GM13976 (cell line): ENCODE results near the gene HIRA.

Experiments
- DNase-seq: peaks from one replicate; pipeline ENCODE4 v3.0.0; 2012; ENCODE audit warnings: low spot score
- in situ Hi-C: fragments of 300-500 bp; cut with MboI; formaldehyde crosslinking; loops from one replicate; pipeline ENCODE4 v1.12.0; 2022; ENCODE audit warnings: low sequenced_read_pairs, mixed read lengths, inconsistent platforms; ENCODE audit not compliant: unreplicated experiment
- TF ChIP-seq, protein P1 (sequence below): IDR thresholded peaks from 2 replicates; pipeline ENCODE4 v1.5.1; 2012; ENCODE audit warnings: borderline replicate concordance, mild to moderate bottlenecking; ENCODE audit not compliant: insufficient read depth; ENCODE audit errors: extremely low read depth, missing control alignments, control extremely low read depth

The HIRA gene

GRCh38 chr22:19289475-19290161 lies 141.9 kb downstream of the HIRA start:
- TF ChIP-seq, protein P1, sequence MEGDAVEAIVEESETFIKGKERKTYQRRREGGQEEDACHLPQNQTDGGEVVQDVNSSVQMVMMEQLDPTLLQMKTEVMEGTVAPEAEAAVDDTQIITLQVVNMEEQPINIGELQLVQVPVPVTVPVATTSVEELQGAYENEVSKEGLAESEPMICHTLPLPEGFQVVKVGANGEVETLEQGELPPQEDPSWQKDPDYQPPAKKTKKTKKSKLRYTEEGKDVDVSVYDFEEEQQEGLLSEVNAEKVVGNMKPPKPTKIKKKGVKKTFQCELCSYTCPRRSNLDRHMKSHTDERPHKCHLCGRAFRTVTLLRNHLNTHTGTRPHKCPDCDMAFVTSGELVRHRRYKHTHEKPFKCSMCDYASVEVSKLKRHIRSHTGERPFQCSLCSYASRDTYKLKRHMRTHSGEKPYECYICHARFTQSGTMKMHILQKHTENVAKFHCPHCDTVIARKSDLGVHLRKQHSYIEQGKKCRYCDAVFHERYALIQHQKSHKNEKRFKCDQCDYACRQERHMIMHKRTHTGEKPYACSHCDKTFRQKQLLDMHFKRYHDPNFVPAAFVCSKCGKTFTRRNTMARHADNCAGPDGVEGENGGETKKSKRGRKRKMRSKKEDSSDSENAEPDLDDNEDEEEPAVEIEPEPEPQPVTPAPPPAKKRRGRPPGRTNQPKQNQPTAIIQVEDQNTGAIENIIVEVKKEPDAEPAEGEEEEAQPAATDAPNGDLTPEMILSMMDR, result no peak
- in situ Hi-C loops, result loop anchor here (25.0 kb wide), 1 partner anchor 98 kb away; no protein-coding TSS in a partner anchor
- no peak for DNase-seq

DNA sequence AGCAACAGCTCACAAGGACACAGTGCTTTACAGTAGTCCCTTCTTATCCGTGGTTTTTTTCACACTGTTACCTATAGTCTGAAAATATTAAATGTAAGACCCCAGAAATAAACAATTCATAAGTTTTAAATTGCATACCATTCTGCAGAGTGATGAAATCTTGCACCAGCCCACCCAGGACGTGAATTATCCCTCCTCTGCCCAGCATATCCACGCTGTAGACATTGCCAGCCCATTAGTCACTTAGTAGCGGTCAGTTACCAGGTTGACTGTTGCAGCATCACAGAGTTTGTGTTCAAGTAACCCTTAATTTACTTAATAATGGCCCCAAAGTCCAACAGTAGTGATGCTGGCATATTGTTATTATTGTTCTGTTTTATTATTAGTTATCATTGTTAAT lies 143.6 kb downstream of the HIRA start:
- TF ChIP-seq, protein P1, result no peak
- in situ Hi-C loops, result loop anchor here (25.0 kb wide), 1 partner anchor 99 kb away; no protein-coding TSS in a partner anchor
- DNase-seq, result no peak

GRCh38 chr22:19287076-19287707 lies 144.3 kb downstream of the HIRA start:
- in situ Hi-C loops, result loop anchor here (25.0 kb wide), 1 partner anchor 100 kb away; no protein-coding TSS in a partner anchor
- DNase-seq, result no peak
- TF ChIP-seq, protein P1, result no peak

DNA sequence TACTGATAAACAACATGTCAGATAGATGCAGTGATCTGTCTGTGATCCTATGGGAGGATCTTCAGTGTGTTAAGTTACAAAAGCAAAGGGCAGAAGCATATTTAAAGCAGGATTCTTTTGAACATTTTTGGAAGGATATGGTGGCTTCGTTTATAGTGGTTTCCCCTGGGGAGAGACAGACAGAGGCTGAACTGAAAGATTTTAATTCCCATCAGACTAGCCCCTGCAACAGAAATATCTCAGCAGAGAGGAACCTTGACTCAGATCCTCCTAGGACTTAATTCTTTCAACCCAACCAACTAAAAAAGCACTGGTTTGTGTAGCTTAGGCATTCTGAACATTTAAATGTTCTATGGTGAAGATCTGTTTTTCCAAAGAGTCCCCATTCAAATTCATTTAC lies 145.7 kb downstream of the HIRA start:
- DNase-seq, result no peak
- in situ Hi-C loops, result loop anchor here (25.0 kb wide), 1 partner anchor 101 kb away; no protein-coding TSS in a partner anchor
- TF ChIP-seq, protein P1, result no peak
